Mammary epithelial cell (primary cell): ENCODE data around the gene TBC1D14.

Experiments
- CTCF ChIP-seq, 2 donors: IDR thresholded peaks in 1 of 2; conservative IDR thresholded peaks in 1 of 2; 2 replicates each; pipeline ENCODE4 v1.5.1; 2011 to 2012; ENCODE audit warnings: inconsistent platforms in 2 of 2, low read length in 2 of 2, mild to moderate bottlenecking in 2 of 2, control low read depth in 1 of 2, low read depth in 1 of 2; ENCODE audit not compliant: insufficient read depth in 1 of 2; ENCODE audit errors: extremely low read depth in 1 of 2
- EZH2 ChIP-seq: IDR thresholded peaks from 2 replicates; pipeline ENCODE4 v1.6.1; 2012; ENCODE audit warnings: low read length, inconsistent platforms, borderline replicate concordance

GRCh38 chr4:6937201-6937600 is 27.6 kb downstream of the TBC1D14 start:
- no peak for TF ChIP-seq CTCF (conservative IDR thresholded peaks at IDR 0.05 in 1 of 2, IDR thresholded peaks at IDR 0.05 in 1 of 2; ENCODE audit: extremely low read depth in 1 of 2, insufficient read depth in 1 of 2, low read depth in 1 of 2, low read length in 2 of 2)
- TF ChIP-seq EZH2 = no peak
